ENCODE results near the gene JRKL. TPM values are rescaled to one million over a fixed set of nuclear protein-coding genes. Genes with fewer than 3 reads are reported as not detected.

The JRKL gene
- total and polyA plus RNA-seq, 2 of the 8 experiments (the other 6 are each of a cell fraction or from before 2014, with no cell fraction given), result 1.4 to 4.9 TPM

DNA sequence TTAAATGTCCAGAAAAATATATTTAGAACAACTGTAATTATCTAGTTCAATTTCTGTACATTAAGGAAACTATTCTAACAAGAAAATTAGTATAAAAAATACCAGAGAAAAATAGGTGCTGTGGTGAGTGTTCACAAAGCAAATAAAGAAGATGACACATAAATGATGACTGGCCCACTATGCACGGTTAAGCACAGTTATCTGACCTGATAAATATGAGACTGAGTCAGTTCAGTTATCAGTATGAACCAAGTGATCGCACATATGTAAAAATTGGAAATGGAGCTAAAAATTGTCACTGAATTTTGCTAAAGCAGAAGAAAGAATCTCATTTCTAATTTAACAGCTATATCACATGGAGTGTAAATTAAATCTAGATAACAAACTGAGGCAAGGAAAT is 28.0 kb upstream of the JRKL start:
- no peaks in the 10 kb centered on the region for H4K20me1 ChIP-seq (replicated peaks in 1 of 2; ENCODE audit: control insufficient read depth in 1 of 2, insufficient read depth in 2 of 2, low read length in 2 of 2)
- H4K91ac ChIP-seq (replicated peaks; ENCODE audit: insufficient read length, low read length), result no peak overlapping the region
- ChIA-PET CTCF (ENCODE audit: partially characterized antibody) (interaction anchor here (2.4 kb wide), 1 partner anchor 19 kb away, joined by 9 read pairs; the partner anchor contains the start of gene MAML2), POLR2A (ENCODE audit: partially characterized antibody) (no interaction called here)
- no peak overlapping the region for H2BK15ac ChIP-seq (ENCODE audit: low read length)
- no peak overlapping the region for H3K9ac ChIP-seq (replicated peaks in 1 of 4; ENCODE audit: extremely low read depth in 1 of 4, low read depth in 3 of 4, low read length in 3 of 4)
- no peaks in the 10 kb centered on the region for H3K27me3 ChIP-seq (replicated peaks in 1 of 4; ENCODE audit: control insufficient read depth in 3 of 4, extremely low read depth in 1 of 4, insufficient read depth in 3 of 4, low read length in 3 of 4)
- no peak overlapping the region for H3K4ac ChIP-seq (replicated peaks; ENCODE audit: insufficient read length, low read depth, low read length)
- H2BK20ac ChIP-seq (ENCODE audit: low read length), result no peak overlapping the region
- H2AK5ac ChIP-seq (ENCODE audit: low read depth, low read length), result no peak overlapping the region
- 89% methylated on average over 2 of the region's 2 CpGs; no CpG with 5 or more reads in 1 of the 2 experiments for WGBS, 2 experiments (ENCODE audit: extremely low coverage in 1 of 2, insufficient coverage in 1 of 2, insufficient read length in 1 of 2, insufficient replicate concordance in 2 of 2, low coverage in 1 of 2, low lambda C conversion rate in 2 of 2, missing lambda C conversion rate in 1 of 2)
- H3K4me1 ChIP-seq (replicated peaks in 1 of 4; ENCODE audit: control insufficient read depth in 3 of 4, insufficient read depth in 4 of 4, low read length in 3 of 4), result no peaks in the 10 kb centered on the region
- H3K14ac ChIP-seq (ENCODE audit: insufficient read length), result no peak overlapping the region
- H3K18ac ChIP-seq (ENCODE audit: extremely low read depth, low read length), result no peak overlapping the region
- H2AFZ ChIP-seq (ENCODE audit: low read length), result no peak overlapping the region
- no peaks in the 10 kb centered on the region for H3K79me1 ChIP-seq (ENCODE audit: low read depth, low read length)
- peaks cover 0 to 10% (median 0%) of the 10 kb centered on the region in 4 experiments; a peak in 5 of 8 replicates for H3K36me3 ChIP-seq (ENCODE audit: control insufficient read depth in 2 of 4, insufficient read depth in 4 of 4, low read length in 3 of 4)
- no peaks in the 10 kb centered on the region for H3K9me3 ChIP-seq (ENCODE audit: insufficient read depth in 2 of 2, low read depth in 1 of 2, low read length in 1 of 2)
- FAIRE-seq, result no peak
- no peak overlapping the region for H2BK5ac ChIP-seq (ENCODE audit: low read depth, low read length)
- no peak overlapping the region for H3K23ac ChIP-seq (ENCODE audit: insufficient read length)
- no peak overlapping the region for H2BK12ac ChIP-seq (ENCODE audit: low read depth, low read length)
- DNase-seq (ENCODE audit: low read depth in 1 of 2, low spot score in 2 of 2), result no peak
- no peak overlapping the region for H3K56ac ChIP-seq (replicated peaks; ENCODE audit: insufficient read length, low read depth, low read length)
- H3K4me3 ChIP-seq (ENCODE audit: extremely low read depth in 1 of 4, insufficient read depth in 2 of 4, low read depth in 3 of 4, low read length in 4 of 4), result no peak overlapping the region
- H3K27ac ChIP-seq (ENCODE audit: low read depth, low read length), result no peak overlapping the region
- H4K8ac ChIP-seq (ENCODE audit: extremely low read depth, insufficient read depth, low read length), result no peak overlapping the region
- H3K23me2 ChIP-seq (ENCODE audit: low read depth, low read length), result no peaks in the 10 kb centered on the region
- no peak overlapping the region for H2BK120ac ChIP-seq (replicated peaks; ENCODE audit: low read depth, low read length)
- no peak overlapping the region for H3K4me2 ChIP-seq (ENCODE audit: insufficient read depth in 1 of 2, low read depth in 2 of 2, low read length in 2 of 2)
- H4K5ac ChIP-seq (ENCODE audit: insufficient read length, low read depth, low read length), result no peak overlapping the region
- no peaks in the 10 kb centered on the region for H3K79me2 ChIP-seq (ENCODE audit: control insufficient read depth in 1 of 2, insufficient read depth in 2 of 2, low read length in 2 of 2)
- TF ChIP-seq HDAC2 (IDR thresholded peaks at IDR 0.05; ENCODE audit: borderline replicate concordance in 1 of 2, low read depth in 2 of 2, low read length in 2 of 2) (no peak), PHF8 (conservative IDR thresholded peaks at IDR 0.05; ENCODE audit: low read depth, low read length) (no peak), GTF2F1 (IDR thresholded peaks at IDR 0.05; ENCODE audit: borderline replicate concordance, low read depth, low read length) (no peak), POLR2AphosphoS5 (IDR thresholded peaks at IDR 0.05; ENCODE audit: low read depth, low read length) (no peak), CEBPB (IDR thresholded peaks at IDR 0.05; ENCODE audit: low read depth, low read length) (no peak), YY1 (IDR thresholded peaks at IDR 0.05; ENCODE audit: low read depth, low read length) (no peak), NRF1 (IDR thresholded peaks at IDR 0.05; ENCODE audit: low read depth, low read length) (no peak), BRCA1 (IDR thresholded peaks at IDR 0.05; ENCODE audit: low read depth, low read length) (no peak), CHD2 (IDR thresholded peaks at IDR 0.05; ENCODE audit: low read length) (no peak), TBP (IDR thresholded peaks at IDR 0.05; ENCODE audit: low read depth, low read length) (no peak)
